Endothelial cell of umbilical vein (primary cell): Measurements from ENCODE around the gene SSMEM1. TPM values are rescaled to one million over a fixed set of nuclear protein-coding genes. Genes with fewer than 3 reads are reported as not detected.

Experiments used
- BruUV-seq: library from RNA; stranded (reverse); fragments of 400-500 nt; replicated peaks from 2 replicates; lab custom pipeline; 2021; lab: Mats Ljungman, UMichigan
- CTCF ChIA-PET: fragments of 300-600, 350-600 bp; sonication (Branson Sonifier 250); formaldehyde crosslinking; loops from one replicate; lab custom pipeline; 2021; ENCODE audit warnings: antibody characterized with exemption, inconsistent platforms; lab: Charles Lee
- POLR2A ChIA-PET: fragments of 300-600, 350-600 bp; sonication (Branson Sonifier 250); formaldehyde crosslinking; loops from one replicate; lab custom pipeline; 2021; ENCODE audit warnings: antibody characterized with exemption, inconsistent platforms; lab: Charles Lee
- DNase-seq: peaks from one replicate; pipeline ENCODE4 v3.0.0-alpha.2; 2011; ENCODE audit warnings: low read depth, low spot score
- FAIRE-seq: peaks from 2 replicates; lab custom pipeline; 2011; peaks lifted over from hg19 to GRCh38; lab: Jason Lieb, UNC
- H2AFZ ChIP-seq: 2 replicates; pipeline ENCODE4 v1.6.0; 2012; ENCODE audit warnings: low read depth, low read length, control low read depth, inconsistent platforms
- H3K27ac ChIP-seq: 2 replicates; pipeline ENCODE4 v1.5.1; 2011; ENCODE audit warnings: low read depth, mild to moderate bottlenecking, control low read depth, low read length, moderate library complexity; ENCODE audit not compliant: insufficient read depth
- H3K27me3 ChIP-seq, 2 experiments: 2 replicates each; pipeline versions ENCODE4 v1.6.0 to v1.6.1; 2011; ENCODE audit warnings: low read length in 2 of 2, mixed read lengths in 1 of 2; ENCODE audit not compliant: control insufficient read depth in 2 of 2, insufficient read depth in 2 of 2
- H3K36me3 ChIP-seq, 2 experiments: 2 replicates in 1 of 2; 3 replicates in 1 of 2; pipeline ENCODE4 v1.5.1; 2011; ENCODE audit warnings: low read length in 2 of 2, mild to moderate bottlenecking in 1 of 2, moderate library complexity in 1 of 2; ENCODE audit not compliant: control insufficient read depth in 2 of 2, insufficient read depth in 2 of 2; ENCODE audit errors: extremely low read depth in 1 of 2
- H3K4me1 ChIP-seq: 3 replicates; pipeline ENCODE4 v1.5.1; 2011; ENCODE audit warnings: mild to moderate bottlenecking, low read length; ENCODE audit not compliant: control insufficient read depth, insufficient read depth; ENCODE audit errors: extremely low read depth
- H3K4me2 ChIP-seq: 2 replicates; pipeline ENCODE4 v1.6.1; 2011; ENCODE audit warnings: low read length, control low read depth, mixed read lengths; ENCODE audit not compliant: insufficient read depth
- H3K4me3 ChIP-seq, 3 experiments: fragments of 200-600 bp in 1 of 3; sonication (generic), shearing (Covaris generic) in 1 of 3; replicated peaks in 1 of 3; 2 replicates each; pipeline ENCODE4 v1.5.1; 2011 to 2016; ENCODE audit warnings: control low read depth in 3 of 3, low read length in 3 of 3, mild to moderate bottlenecking in 2 of 3, inconsistent platforms in 1 of 3, low read depth in 1 of 3, moderate library complexity in 1 of 3; ENCODE audit not compliant: insufficient read depth in 1 of 3
- H3K79me2 ChIP-seq: 2 replicates; pipeline ENCODE4 v1.6.0; 2012; ENCODE audit warnings: low read length, inconsistent platforms; ENCODE audit not compliant: control insufficient read depth, insufficient read depth
- H3K9ac ChIP-seq: replicated peaks from 2 replicates; pipeline ENCODE3; 2011; ENCODE audit warnings: low read length, control low read depth; ENCODE audit not compliant: insufficient read depth; ENCODE audit errors: extremely low read depth
- H3K9me1 ChIP-seq: replicated peaks from 3 replicates; pipeline ENCODE4 v1.6.0; 2011; ENCODE audit warnings: mild to moderate bottlenecking, low read length; ENCODE audit not compliant: control insufficient read depth, insufficient read depth; ENCODE audit errors: extremely low read depth
- H3K9me3 ChIP-seq: replicated peaks from 2 replicates; pipeline ENCODE4 v1.5.1; 2012; ENCODE audit warnings: low read length, inconsistent platforms; ENCODE audit not compliant: control insufficient read depth, insufficient read depth
- H4K20me1 ChIP-seq: replicated peaks from 2 replicates; pipeline ENCODE3; 2011; ENCODE audit warnings: mild to moderate bottlenecking, low read length; ENCODE audit not compliant: control insufficient read depth, insufficient read depth; ENCODE audit errors: extremely low read depth
- EZH2 ChIP-seq: IDR thresholded peaks from 2 replicates; pipeline ENCODE4 v1.6.1; 2012; ENCODE audit warnings: borderline replicate concordance, low read depth, mild to moderate bottlenecking, moderate library complexity, low read length, inconsistent platforms; ENCODE audit not compliant: severe bottlenecking
- FOS ChIP-seq: IDR thresholded peaks from 2 replicates; pipeline ENCODE4 v1.6.1; 2011; ENCODE audit warnings: mild to moderate bottlenecking, low read length, moderate library complexity, borderline replicate concordance; ENCODE audit not compliant: insufficient read depth
- GATA2 ChIP-seq: IDR thresholded peaks from 2 replicates; pipeline ENCODE4 v1.7.0; 2011; ENCODE audit warnings: low read depth, mild to moderate bottlenecking, moderate library complexity, mixed read lengths, low read length; ENCODE audit not compliant: insufficient read length, insufficient read depth
- JUN ChIP-seq: IDR thresholded peaks from 2 replicates; pipeline ENCODE4 v1.6.1; 2011; ENCODE audit warnings: borderline replicate concordance, low read depth; ENCODE audit not compliant: insufficient read length, insufficient read depth
- MYC ChIP-seq: IDR thresholded peaks from one replicate; pipeline ENCODE4 v1.6.1; 2011; ENCODE audit warnings: mild to moderate bottlenecking, low read depth, low read length
- POLR2AphosphoS5 ChIP-seq: IDR thresholded peaks from 2 replicates; pipeline ENCODE4 v1.6.1; 2012; ENCODE audit warnings: low read depth, mild to moderate bottlenecking, control low read depth, low read length, moderate library complexity; ENCODE audit not compliant: insufficient read depth
- dilution Hi-C: fragments of 300-500 bp; cut with MboI; formaldehyde crosslinking; loops from one replicate; pipeline ENCODE4 v1.15.0; 2019; ENCODE audit warnings: low sequenced_read_pairs; ENCODE audit not compliant: extremely low pct_ligation_motif_present
- intact Hi-C: fragments of 100-400 bp; cut with micrococcal nuclease; formaldehyde crosslinking; loops from one replicate; pipeline ENCODE4 v1.10.0; 2022
- polyA plus RNA-seq, 4 experiments: library from polyadenylated mRNA; depleted of rRNA in 3 of 4; stranded (reverse) in 3 of 4; unstranded in 1 of 4; fragments of >200 nt; gene quantifications; 2 replicates each; pipeline versions ENCODE4 v1.2.1 to v1.2.3, GENCODE V29; 2011 to 2012; ENCODE audit warnings: missing spikeins in 1 of 4
- total RNA-seq: library from RNA; stranded (reverse); gene quantifications from 2 replicates; pipeline ENCODE4 v1.2.3, GENCODE V29; 2021
- TF ChIP-seq, protein P1 (sequence below), 2 donors: IDR thresholded peaks; 1 replicate in 1 of 2; 2 replicates in 1 of 2; pipeline ENCODE4 v1.5.1; 2011; ENCODE audit warnings: low read length in 2 of 2, mild to moderate bottlenecking in 2 of 2, moderate library complexity in 2 of 2, control low read depth in 1 of 2, inconsistent platforms in 1 of 2, low read depth in 1 of 2; ENCODE audit not compliant: insufficient read depth in 1 of 2; ENCODE audit errors: extremely low read depth in 1 of 2
- TF ChIP-seq, protein P2 (sequence below): IDR thresholded peaks from 2 replicates; pipeline ENCODE4 v1.6.1; 2011; ENCODE audit not compliant: insufficient read depth, insufficient read length

Gene SSMEM1
- total and polyA plus RNA-seq, 2 donors (not counting 3 experiments of a cell fraction or from before 2014, with no cell fraction given) = not detected

DNA sequence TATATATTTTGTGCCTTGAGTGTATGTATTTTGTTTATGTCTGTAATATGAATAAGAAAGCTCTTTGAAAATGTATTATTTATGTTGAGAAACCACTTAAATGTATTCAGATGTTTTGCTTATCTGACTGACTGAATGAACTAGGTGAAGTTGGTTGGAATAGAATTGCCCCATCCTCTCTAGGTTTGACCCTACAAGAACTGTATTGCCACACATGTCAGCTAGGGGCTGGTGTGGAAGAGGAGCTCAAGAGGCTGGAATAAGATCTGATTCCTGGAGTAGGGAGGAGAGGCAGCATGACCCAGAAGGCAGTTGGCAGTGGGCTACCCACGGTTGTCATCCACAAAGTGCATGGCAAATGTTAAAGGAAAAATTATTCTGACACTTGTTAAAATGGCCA is 9.1 kb downstream of the SSMEM1 start:
- BruUV-seq = no TSS peak
- Histone ChIP-seq H3K27me3 (peaks cover 3 to 5% of the 10 kb centered on the region in 2 experiments), H2AFZ (no peak overlapping the region), H3K9me3 (no peaks in the 10 kb centered on the region), H4K20me1 (no peaks in the 10 kb centered on the region), H3K79me2 (no peaks in the 10 kb centered on the region), H3K9me1 (no peaks in the 10 kb centered on the region), H3K9ac (no peak overlapping the region), H3K4me3 (no peak overlapping the region), H3K27ac (no peak overlapping the region), H3K4me1 (no peaks in the 10 kb centered on the region), H3K36me3 (no peaks in the 10 kb centered on the region), H3K4me2 (no peak overlapping the region)
- no peak for DNase-seq
- dilution Hi-C loops (no loop called here), intact Hi-C loops (no loop called here)
- no peak for FAIRE-seq
- TF ChIP-seq MYC (no peak), JUN (no peak), POLR2AphosphoS5 (no peak), EZH2 (no peak), FOS (no peak), GATA2 (no peak)
- TF ChIP-seq, protein P1, sequence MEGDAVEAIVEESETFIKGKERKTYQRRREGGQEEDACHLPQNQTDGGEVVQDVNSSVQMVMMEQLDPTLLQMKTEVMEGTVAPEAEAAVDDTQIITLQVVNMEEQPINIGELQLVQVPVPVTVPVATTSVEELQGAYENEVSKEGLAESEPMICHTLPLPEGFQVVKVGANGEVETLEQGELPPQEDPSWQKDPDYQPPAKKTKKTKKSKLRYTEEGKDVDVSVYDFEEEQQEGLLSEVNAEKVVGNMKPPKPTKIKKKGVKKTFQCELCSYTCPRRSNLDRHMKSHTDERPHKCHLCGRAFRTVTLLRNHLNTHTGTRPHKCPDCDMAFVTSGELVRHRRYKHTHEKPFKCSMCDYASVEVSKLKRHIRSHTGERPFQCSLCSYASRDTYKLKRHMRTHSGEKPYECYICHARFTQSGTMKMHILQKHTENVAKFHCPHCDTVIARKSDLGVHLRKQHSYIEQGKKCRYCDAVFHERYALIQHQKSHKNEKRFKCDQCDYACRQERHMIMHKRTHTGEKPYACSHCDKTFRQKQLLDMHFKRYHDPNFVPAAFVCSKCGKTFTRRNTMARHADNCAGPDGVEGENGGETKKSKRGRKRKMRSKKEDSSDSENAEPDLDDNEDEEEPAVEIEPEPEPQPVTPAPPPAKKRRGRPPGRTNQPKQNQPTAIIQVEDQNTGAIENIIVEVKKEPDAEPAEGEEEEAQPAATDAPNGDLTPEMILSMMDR (IDR thresholded peaks at IDR 0.05; ENCODE audit: extremely low read depth in 1 of 2, insufficient read depth in 1 of 2, low read depth in 1 of 2, low read length in 2 of 2) = no peak
- TF ChIP-seq, protein P2, sequence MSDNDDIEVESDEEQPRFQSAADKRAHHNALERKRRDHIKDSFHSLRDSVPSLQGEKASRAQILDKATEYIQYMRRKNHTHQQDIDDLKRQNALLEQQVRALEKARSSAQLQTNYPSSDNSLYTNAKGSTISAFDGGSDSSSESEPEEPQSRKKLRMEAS = no peak
- POLR2A ChIA-PET = no interaction called here
- CTCF ChIA-PET = interaction anchor here (1.3 kb wide), 1 partner anchor 31 kb away, joined by 4 read pairs; no protein-coding TSS in a partner anchor
